Measurements from ENCODE around the gene MYL6B. TPM values are rescaled to one million over a fixed set of nuclear protein-coding genes. Genes with fewer than 3 reads are reported as not detected.
A peak's percentile ranks its signal among the peaks of the same experiment; 100 is the strongest.

Gene MYL6B
- total RNA-seq, 1 experiment from 2014 or later, result 41.4 TPM

GRCh38 chr12:56204275-56204674 is 51.9 kb downstream of the MYL6B start:
- no peak for DNase-seq (ENCODE audit: extremely low read depth, low read depth)

GRCh38 chr12:56205445-56205844 is 53.1 kb downstream of the MYL6B start:
- DNase-seq (ENCODE audit: extremely low read depth, low read depth), result no peak

GRCh38 chr12:56206452-56207166 is 54.2 kb downstream of the MYL6B start:
- DNase-seq (ENCODE audit: extremely low read depth, low read depth), result peak; percentile 67

Other genes starting within 250 kb of the MYL6B start
- 33.0 and 33.1 TPM in 2 replicates for gene PYM1, start 224.7 kb upstream of the MYL6B start, total RNA-seq (2014; rRNA removed; shearing (Covaris generic))
- gene DGKA, start 221.4 kb upstream of the MYL6B start, total RNA-seq (2014; rRNA removed; shearing (Covaris generic)), result 14.1 and 15.5 TPM in 2 replicates
- 0.78 and 1.3 TPM in 2 replicates for gene PMEL, start 186.5 kb upstream of the MYL6B start, total RNA-seq (2014; rRNA removed; shearing (Covaris generic))
- 31.6 and 31.7 TPM in 2 replicates for gene CDK2, start 185.8 kb upstream of the MYL6B start, total RNA-seq (2014; rRNA removed; shearing (Covaris generic))
- gene RAB5B, start 178.5 kb upstream of the MYL6B start, total RNA-seq (2014; rRNA removed; shearing (Covaris generic)), result 37.6 and 39.4 TPM in 2 replicates
- 9.7 and 10.4 TPM in 2 replicates for gene SUOX, start 155.3 kb upstream of the MYL6B start, total RNA-seq (2014; rRNA removed; shearing (Covaris generic))
- 1.5 and 1.6 TPM in 2 replicates for gene IKZF4, start 131.5 kb upstream of the MYL6B start, total RNA-seq (2014; rRNA removed; shearing (Covaris generic))
- gene RPS26, start 110.7 kb upstream of the MYL6B start, total RNA-seq (2014; rRNA removed; shearing (Covaris generic)), result 314 and 346 TPM in 2 replicates
- gene ERBB3, start 72.4 kb upstream of the MYL6B start, total RNA-seq (2014; rRNA removed; shearing (Covaris generic)), result 0.78 and 1.1 TPM in 2 replicates
- 357 and 358 TPM in 2 replicates for gene PA2G4, start 48.0 kb upstream of the MYL6B start, total RNA-seq (2014; rRNA removed; shearing (Covaris generic))
- gene RPL41, start 36.0 kb upstream of the MYL6B start, total RNA-seq (2014; rRNA removed; shearing (Covaris generic)), result 5,100 and 5,114 TPM in 2 replicates
- 4.8 and 5.3 TPM in 2 replicates for gene ZC3H10, start 34.3 kb upstream of the MYL6B start, total RNA-seq (2014; rRNA removed; shearing (Covaris generic))
- 93.2 and 108 TPM in 2 replicates for gene ESYT1, start 24.3 kb upstream of the MYL6B start, total RNA-seq (2014; rRNA removed; shearing (Covaris generic))
- 563 and 566 TPM in 2 replicates for gene MYL6, start 5.8 kb downstream of the MYL6B start, total RNA-seq (2014; rRNA removed; shearing (Covaris generic))
- 26.2 and 28.9 TPM in 2 replicates for gene SMARCC2, start 36.9 kb downstream of the MYL6B start, total RNA-seq (2014; rRNA removed; shearing (Covaris generic))
- 92.7 and 102 TPM in 2 replicates for gene RNF41, start 69.3 kb downstream of the MYL6B start, total RNA-seq (2014; rRNA removed; shearing (Covaris generic))
- 66.3 and 72.3 TPM in 2 replicates for gene NABP2, start 71.8 kb downstream of the MYL6B start, total RNA-seq (2014; rRNA removed; shearing (Covaris generic))
- 0.84 TPM in 1 of 2 replicates, not detected in the other for gene SLC39A5, start 77.5 kb downstream of the MYL6B start, total RNA-seq (2014; rRNA removed; shearing (Covaris generic))
- gene ANKRD52, start 105.8 kb downstream of the MYL6B start, total RNA-seq (2014; rRNA removed; shearing (Covaris generic)), result 29.0 and 32.7 TPM in 2 replicates
- 13.5 and 14.2 TPM in 2 replicates for gene COQ10A, start 114.4 kb downstream of the MYL6B start, total RNA-seq (2014; rRNA removed; shearing (Covaris generic))
- 141 and 153 TPM in 2 replicates for gene CS, start 147.7 kb downstream of the MYL6B start, total RNA-seq (2014; rRNA removed; shearing (Covaris generic))
- gene CNPY2, start 163.4 kb downstream of the MYL6B start, total RNA-seq (2014; rRNA removed; shearing (Covaris generic)), result 142 and 150 TPM in 2 replicates
- gene PAN2, start 181.4 kb downstream of the MYL6B start, total RNA-seq (2014; rRNA removed; shearing (Covaris generic)), result 71.1 and 73.6 TPM in 2 replicates
- 0.17 TPM in 1 of 2 replicates, not detected in the other for gene IL23A, start 186.3 kb downstream of the MYL6B start, total RNA-seq (2014; rRNA removed; shearing (Covaris generic))
- gene STAT2, start 207.5 kb downstream of the MYL6B start, total RNA-seq (2014; rRNA removed; shearing (Covaris generic)), result 20.2 and 20.6 TPM in 2 replicates
- gene APOF, start 210.3 kb downstream of the MYL6B start, total RNA-seq (2014; rRNA removed; shearing (Covaris generic)), result not detected in 2 replicates